ENCODE results near the gene ELFN2.

ELFN2 gene

DNA sequence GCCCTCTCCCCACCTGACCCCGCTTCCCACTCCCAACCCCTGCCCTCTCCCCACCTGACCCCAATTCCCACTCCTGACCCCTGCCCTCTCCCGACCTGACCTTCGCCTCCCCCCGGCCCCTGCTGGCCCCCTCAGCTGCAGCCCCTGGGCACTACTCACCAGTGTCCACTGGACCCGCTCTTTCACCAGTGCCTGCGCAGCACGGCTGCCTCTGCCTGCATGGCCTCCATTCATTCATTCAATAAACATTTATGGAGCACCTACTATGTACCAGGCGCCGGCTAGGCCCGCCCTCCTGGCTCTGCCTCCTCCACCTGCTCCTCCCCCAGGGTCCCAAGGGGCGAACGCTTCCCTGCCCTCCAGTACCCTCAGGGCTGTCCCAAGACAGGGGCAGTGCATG, 42.6 kb downstream of the ELFN2 start:
- no peak for DNase-seq (ENCODE audit: low read depth)

DNA sequence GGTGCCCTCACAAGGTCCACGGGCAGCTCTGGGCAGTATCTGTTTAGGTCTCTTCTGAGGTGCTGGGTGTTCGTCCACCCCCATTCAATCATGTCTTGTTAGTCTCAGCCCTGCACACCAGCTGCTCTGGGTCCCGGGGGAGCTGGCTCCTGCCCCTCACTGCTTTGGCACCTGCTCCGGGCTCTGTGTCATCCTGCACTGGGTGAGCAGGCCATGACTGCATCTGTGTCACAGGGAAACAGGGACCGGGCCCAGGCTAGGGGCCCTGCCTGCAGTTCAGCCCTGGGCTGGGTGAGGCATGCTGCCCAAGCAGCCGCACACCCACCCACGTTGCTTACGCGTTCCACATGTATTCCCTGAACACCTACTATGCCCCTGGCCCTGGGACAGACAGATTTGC, 43.9 kb downstream of the ELFN2 start:
- DNase-seq (ENCODE audit: low read depth): no peak

DNA sequence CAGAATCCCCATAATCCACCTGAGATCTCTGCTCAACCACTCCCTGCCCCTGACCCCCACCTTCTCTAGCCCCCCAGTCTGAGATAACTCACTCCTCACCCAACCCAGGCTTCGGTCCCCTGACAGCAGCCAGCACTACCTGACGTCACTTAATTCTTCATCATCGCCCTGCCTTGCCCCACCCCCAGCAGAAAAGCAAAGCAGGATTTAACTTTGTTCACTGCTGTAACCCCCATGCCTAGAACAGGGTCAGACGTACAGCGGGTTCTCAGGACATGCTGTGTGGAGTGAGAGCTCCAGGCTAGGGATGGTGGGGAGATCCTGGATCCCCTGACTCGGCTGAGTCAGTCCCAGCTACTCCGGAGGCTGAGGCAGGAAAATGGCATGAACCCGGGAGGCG, 45.8 kb downstream of the ELFN2 start:
- peak; percentile 33 for DNase-seq (ENCODE audit: low read depth)

DNA sequence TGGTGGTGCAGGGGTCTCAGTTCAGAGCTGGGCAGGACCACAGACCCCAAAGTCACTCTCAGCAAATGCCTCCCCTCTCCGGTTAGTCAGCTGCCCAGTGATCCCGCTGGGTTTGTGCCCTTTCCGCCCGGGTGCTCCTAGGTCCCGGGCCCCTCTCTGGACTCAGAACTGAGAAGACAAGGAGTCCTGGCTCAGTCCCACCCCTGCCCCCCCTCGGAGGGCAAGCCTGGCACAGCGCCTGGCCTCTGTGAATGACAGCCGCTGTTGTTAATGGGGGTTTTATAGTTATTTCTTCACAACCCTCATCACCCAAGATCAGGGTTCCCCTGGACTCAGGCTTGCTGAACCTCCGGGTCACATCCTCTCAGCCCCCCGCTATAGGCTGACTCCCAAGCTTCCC, 47.6 kb downstream of the ELFN2 start:
- no peak for DNase-seq (ENCODE audit: low read depth)

DNA sequence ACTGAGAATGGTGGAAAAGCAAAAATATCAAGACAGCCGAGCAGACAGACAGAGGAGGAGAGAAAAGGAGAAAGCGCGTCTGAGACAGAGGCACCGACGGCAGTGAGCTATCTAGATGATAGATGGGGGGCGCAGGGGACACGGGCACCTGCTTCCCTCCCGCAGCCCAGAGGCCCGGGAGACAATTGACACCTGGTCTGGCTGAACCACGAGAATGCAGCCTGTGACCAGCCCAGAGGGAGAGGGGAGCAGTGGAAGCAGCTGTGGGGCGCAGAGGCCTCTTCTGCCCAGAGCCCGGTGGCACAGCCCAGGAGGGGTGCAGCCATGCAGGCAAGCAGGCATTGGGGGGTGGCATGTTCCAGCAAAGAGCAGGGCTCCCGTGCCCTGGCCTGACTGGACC, 48.2 kb downstream of the ELFN2 start:
- DNase-seq (ENCODE audit: low read depth): no peak

DNA sequence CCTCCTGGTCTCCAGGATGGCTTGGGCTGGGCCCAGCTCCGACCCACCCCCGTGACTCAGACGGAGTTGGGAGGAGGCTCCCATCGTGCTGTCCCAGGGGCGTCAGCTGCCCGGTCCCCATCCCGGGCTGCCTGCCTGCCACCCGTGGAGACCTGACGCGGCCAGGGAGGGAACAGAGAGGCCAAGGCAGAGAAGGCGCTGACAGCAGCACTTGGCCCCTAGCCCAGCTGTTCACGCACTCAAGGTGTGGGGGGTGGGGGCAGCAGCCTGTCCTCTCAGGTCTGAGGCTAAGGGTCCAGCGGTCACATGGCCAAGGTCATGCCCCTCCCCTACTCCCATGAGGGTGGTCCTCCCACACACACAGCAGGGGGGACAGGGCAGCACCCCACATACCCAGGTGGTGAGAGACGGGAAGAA, 48.6 kb downstream of the ELFN2 start:
- no peak for DNase-seq (ENCODE audit: low read depth)

DNA sequence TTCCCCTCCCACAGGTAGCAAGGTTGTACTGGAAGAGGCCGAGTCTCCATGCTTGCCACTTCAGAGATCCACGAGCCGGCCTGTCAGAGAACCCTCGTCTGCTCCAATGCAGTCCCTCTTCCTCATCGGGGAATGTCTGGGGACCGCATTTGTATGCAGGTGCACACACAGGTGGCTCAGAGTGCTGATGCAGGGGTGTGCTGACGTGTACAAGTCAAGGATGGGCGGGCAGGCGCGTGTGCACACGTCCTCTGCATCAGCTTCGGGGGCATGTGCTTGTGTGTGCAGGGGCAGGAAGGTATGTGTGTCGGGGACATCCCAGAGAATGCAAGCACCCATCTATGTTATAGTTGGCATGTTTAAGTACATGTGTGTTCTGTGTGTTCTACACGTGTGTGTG, 49.4 kb downstream of the ELFN2 start:
- DNase-seq (ENCODE audit: low read depth): no peak

DNA sequence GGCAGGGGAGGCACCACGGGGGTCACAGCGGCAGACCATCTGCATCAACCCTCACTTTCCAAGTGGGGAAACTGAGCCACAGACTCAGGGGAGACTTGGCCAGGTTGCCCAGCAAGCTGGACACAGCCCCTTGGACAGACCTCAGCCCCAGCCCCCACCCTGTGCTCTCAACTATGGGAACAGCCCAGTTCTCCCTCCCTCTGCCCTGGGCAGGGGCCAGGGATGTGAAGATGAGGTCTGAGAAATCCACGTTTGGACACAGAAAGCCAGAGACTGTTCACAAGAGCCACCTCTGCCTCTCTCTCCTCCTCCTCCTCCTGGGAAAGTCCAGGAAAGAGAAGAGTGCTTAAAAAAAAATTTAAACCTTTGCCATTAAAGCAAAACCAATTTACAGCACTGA, 50.1 kb downstream of the ELFN2 start:
- DNase-seq (ENCODE audit: low read depth): no peak

DNA sequence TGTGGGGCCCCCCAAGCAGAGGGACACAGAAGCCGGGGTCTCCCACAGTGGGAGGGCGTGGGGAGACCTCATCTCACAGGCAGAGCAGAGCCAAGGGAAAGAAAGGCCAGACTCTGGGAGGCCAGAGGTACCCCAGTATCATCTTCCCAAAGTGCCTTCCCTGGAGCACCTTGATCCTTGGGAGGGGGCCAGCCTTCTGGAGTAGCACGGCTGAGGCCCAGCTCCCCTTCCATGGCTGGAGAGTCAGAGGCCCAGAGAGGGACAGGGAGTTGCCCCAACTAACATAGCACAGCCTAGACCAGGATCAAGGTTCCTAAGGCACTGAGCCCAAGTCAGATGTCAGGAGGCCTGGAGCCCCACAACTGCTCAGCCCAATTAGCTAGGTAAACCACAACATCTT, 50.6 kb downstream of the ELFN2 start:
- no peak for DNase-seq (ENCODE audit: low read depth)

DNA sequence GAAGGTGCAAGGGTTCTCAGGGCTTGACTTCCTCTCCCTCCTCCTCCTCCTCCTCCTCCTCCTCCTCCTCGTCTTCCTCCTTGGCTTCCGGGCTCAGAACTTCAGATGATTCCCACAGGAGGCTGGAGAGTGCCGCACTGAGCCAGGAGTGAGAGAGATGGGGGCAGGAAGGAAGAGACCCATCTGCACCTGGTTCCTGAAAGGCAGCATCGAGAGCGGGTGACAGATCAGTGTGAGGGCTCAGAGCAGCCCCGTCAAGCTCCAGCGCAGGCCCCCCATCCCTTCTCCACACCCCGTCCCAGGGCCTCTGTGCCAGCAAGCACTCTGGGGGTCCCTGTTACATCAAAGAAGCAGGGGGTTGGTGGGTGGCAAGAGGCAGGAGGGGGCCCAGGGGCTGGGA, 51.5 kb downstream of the ELFN2 start:
- no peak for DNase-seq (ENCODE audit: low read depth)

DNA sequence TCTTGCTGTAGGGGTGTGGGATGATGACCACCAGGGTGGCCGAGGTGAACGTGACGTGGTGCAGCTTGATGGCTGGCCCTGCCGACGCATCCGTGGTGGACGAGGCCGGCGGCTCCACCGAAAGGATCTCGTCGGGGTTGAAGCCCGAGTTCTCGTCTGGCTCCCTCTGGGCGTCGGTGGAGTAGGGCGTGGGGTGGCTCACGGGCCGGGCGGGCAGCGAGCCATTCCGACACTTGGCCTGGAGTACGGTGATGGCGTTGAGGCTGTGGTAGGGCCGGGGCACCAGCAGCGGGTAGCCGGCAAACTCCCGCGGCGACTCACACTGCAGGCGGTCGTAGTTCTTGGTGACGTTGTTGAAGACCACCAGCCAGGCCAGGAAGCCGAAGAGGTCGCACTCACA, 52.7 kb downstream of the ELFN2 start:
- DNase-seq (ENCODE audit: low read depth): no peak

DNA sequence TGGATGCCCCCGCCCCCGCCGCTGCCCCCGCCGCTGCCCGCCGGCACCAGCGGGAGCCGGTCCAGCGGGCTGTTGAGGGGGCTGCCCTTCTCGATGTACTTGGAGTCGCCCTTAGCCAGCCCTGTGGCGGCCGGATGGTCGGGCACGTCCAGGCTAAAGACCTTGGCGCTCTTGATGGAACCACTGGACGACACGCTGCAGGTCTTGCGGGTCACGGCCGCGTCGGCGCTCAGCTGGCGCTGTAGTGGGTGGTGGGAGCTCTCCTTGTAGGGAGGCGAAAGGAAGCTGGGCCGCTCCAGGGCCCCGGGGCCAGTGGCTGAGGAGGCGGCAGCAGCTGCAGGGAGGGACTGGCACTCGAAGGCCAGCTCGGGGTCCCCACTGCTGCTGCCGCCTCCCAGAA, 53.8 kb downstream of the ELFN2 start:
- no peak for DNase-seq (ENCODE audit: low read depth)

DNA sequence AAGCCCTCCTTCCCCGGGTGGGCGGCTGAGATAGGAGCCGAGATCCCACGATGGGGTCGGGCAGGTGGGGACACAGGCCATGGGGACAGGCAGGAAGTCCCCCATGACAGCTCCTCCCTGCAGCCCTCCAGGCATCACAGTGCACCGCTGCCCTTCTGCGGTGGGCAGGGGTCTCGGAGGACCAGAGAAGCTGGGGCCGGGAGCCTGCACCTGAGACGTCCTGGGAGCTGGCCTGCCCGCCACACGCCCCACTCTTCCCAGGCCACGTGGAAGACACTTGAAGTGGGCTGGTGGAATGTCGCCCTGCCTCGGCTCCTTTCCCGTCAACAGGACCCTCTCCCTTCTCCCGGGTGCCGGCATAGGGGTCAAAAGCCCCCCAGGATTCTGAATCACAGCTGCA, 55.4 kb downstream of the ELFN2 start:
- no peak for DNase-seq (ENCODE audit: low read depth)

DNA sequence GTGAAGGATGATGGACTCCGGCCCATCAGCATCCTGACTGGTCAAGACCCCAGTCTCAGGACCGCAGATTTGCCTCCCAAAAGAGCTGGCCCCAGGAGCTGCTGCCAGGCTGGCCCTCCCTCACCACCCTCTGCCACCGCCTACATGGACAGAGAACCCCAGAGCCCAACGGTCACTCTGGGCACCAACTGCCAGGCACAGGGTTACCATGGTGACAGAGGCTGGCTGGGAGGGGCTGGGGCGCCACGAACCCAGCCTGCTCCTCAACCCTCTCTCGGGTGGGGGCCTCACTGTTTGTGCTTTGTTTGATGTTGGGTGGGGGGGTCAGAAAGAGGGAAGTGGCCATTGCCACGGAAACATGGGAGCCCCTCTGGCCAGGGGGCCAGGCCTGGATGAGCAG, 55.8 kb downstream of the ELFN2 start:
- DNase-seq (ENCODE audit: low read depth): no peak

DNA sequence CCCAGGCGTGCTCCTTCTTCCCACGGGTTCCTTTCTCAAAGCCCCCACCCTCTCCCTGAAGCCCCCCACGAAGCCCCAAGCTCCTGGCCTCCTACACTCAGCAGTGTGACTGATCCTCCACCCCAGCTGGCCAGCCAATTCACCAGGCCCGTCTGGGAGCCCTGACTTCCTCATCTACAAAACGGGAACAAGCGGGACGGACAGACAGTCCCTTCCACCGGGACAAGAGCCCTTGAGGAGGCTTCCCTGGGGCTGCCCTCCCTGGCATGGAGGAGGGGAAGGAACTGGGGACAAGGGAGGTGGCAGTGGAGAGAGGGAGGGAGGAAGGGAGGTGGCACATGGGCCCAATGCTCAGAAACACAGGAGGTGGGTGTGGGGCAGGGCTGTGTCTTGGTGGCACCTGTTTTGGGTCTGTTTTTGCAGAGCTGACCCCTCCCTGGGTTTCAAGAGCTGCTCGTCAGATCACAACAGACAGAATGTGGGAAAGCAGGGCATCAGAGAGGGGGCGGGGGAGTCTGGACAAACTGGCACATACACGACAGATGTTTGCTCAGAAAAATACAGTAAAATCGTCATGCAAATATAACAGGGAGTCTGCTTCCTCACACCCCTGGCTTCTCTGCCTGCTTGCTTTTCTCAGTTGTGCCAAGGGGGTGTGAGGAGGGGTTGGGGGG, 56.8 kb downstream of the ELFN2 start:
- no peak for DNase-seq (ENCODE audit: low read depth)

DNA sequence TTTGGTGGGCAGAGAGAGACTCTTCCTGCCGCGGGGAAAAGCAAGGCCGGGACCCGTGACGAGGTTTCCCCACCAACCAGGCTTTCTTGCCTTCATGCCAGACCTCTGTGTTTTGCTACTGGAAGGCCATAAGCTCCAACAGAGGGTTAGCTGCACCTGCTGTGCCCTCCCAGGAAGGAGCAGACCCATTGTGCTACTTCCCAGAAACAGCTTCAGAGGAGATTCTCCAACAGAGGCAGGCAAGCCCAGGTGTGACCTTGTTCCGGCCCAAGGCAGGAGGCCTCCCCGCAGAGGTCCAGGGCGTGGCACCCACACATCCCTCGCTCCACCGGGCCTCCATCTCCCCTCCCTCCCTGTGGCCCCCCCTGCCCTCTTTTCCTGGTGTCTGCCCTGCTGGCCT, 57.8 kb downstream of the ELFN2 start:
- no peak for DNase-seq (ENCODE audit: low read depth)

DNA sequence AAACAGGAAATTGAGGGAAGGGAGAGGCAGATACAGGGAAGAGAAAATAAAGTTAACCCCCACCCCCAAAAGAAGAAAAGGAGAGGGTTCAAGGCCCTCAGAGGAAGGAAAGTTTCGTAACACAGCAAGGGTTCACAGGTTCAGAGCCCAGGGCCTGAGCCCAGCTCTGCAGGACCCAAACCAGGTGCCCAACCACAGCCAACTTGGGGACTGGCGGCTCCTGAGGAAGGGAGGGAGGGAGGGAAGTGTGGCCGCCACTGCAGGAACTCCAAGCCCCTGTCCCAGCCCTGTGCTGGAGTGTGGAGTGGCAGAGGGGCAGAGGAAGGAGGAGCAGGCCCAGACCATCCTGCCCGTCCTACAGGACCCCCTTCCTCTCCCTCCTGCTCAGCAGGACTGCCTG, 59.2 kb downstream of the ELFN2 start:
- no peak for DNase-seq (ENCODE audit: low read depth)

DNA sequence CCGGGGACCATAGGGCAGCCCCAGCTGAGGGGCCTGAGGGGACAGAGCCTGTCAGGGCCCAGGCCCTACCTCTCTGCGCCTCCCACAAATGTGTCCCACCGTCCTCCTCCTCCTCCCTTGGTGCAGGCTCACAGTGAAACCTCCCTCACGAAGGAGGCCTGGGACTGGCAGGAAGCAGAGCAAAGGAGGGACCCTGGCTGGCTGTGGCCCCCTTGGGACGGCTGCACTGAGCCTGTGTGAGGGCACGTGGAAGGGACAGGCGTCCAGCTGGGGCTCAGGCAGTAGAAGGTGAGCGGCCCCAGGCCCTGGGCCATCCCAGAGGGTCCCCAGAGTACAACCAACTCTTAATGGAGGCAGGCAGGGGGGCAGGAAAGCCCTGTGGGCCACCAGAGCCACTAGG, 60.7 kb downstream of the ELFN2 start:
- DNase-seq (ENCODE audit: low read depth): no peak

DNA sequence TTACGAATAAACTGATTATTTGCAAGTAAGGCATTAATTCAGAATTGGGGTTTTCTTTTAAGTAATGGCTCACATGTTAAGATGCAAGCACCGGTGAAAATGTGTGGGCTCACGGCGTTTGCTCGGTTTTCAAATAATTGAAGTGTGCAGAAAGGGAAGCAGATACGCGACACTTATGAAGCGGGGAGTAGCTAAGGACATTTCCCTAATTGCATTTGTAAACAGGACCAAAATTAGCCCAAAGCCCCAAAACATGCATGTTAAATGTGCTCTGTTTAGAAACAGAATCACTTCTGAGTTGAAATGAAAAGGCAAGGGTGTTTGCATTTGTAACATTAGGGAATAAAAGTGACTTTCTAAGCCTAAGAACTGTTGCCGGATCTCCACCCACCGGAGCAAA, 61.3 kb downstream of the ELFN2 start:
- DNase-seq (ENCODE audit: low read depth): no peak

DNA sequence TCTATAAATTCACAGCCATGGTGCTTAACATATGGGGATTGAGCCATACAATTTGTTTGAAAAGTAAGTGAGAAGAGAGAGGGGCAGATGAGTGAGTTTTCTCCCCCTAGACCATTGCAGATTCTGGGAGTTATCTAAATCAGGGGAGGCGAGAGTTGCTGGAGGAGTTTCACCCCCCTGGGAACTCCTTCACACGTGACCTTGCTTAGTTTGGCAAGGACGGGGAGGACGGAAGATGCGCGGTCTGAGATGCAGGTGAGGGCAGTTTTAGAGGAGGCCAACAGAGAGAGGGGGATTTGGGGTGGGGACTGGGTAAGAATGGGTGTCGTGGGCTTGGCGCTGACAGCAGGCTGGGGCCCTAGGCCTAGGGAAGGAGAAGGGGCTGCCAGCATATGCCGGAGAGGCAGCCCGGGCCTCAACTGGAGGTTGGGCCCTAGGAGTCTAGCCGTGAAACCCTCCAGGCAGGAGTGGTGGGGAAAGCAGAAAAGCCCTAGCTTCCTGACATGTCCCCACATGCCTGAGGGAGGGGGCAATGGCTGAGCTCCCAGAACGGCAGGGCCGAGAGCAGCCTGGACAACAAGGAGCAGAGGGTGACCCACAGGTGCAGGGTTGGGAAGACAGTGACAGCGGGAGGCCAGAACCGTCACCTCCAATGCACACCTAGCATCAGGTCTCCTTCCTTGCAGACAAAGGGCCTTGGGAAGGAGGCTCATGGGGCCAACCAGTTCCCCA, 63.9 kb downstream of the ELFN2 start:
- no peak for DNase-seq (ENCODE audit: low read depth)

DNA sequence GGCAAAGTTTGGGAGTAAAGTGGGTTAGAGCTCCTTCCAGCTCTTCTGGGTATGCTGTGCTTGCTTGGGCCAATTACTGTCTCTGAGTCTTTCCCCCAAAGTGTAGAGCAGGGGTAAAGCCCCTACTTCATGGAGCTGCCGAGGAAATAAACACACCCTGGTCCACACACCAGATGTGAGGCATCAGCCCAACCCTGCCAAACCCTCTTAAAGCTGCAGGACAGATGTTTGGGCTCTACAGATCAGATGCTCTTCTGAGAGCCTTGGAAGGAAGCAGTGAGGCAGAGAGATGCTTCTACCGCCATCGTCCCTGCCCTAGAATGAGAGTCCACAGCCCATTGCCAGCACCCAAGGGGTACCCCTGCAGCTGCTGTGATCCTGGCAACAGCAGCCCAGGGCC, 64.7 kb downstream of the ELFN2 start:
- no peak for DNase-seq (ENCODE audit: low read depth)

DNA sequence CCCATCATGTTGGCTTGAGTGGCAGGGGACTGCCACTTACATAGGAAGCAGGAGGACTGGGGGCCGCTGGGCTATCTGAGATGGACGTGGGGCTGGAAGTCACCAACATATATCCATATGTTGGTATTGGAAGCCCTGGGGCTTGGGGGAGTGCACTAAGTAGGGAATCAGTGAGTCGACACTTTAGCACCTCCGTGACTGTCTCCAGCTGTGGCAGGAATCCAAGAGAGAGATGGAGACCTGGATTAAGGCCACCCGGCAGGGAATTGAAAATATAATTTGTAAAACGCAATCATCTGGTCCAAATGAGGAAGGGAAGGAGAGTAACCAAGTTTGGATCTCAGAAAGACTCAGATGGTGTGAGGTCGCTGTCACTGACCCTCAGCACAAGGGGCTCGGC, 68.4 kb downstream of the ELFN2 start:
- no peak for DNase-seq (ENCODE audit: low read depth)

DNA sequence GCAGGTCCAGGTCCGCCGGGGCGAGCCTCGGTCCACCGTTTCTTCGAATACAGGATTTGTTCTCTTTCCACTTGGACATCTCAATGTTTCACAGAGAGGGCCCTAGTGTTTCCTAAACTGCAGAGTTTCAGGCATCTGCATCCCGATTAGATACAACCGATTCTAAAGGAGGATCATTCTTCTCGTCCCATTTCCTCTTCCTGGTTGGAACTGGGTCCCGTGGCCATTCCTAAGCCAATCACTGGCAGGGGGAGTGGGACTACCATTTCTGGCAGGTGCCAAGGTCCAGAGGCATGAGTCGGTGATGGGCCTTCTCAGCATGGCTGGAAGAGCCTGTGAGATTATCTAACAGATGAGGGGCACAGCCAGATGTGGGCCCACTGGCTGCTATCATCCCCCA, 68.9 kb downstream of the ELFN2 start:
- no peak for DNase-seq (ENCODE audit: low read depth)

DNA sequence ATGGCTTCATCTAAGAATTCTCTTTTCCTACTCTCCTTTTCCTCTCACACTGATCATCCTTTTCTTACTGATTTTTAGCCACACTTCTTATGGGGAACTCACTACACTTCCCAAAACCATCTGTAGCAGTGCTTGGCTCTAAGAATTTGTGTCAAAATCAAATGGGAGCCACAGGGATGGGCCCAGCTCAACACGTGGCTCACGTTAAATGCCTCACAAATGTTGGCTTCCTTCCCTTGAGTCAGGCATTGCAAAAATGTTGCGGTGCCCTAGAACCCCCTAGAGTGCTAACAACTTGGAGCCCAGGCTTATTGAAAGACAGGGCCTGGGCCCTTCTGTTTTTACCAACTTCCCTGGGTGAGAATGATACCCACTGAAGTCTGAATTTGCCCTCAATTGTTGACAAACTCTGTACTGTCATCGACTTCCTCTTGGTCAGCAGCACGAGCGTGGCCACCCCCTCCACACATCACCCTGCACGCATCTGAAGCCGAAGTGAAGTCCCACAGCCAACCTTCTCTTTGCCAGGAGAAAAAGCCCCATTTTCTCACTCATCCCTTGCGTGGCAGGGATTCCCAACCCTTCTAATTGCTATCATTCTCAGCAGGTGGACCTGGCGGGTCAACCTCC, 69.7 kb downstream of the ELFN2 start:
- no peak for DNase-seq (ENCODE audit: low read depth)

Measured in amniotic epithelial cell (primary cell).